GM21576 (cell line): Measurements from ENCODE around the gene FHIP1A.
"Not testable (repeated sequence)": the region's sequence is repeated elsewhere in the genome, so short reads cannot be mapped to it uniquely, and the experiment has no call there.

Source experiments
- ATAC-seq: cut with Tn5 transposase; IDR thresholded peaks from one replicate; pipeline ENCODE4 v1.9.1; 2021; ENCODE audit warnings: mild to moderate bottlenecking, moderate library complexity; ENCODE audit not compliant: unreplicated experiment

FHIP1A gene

DNA sequence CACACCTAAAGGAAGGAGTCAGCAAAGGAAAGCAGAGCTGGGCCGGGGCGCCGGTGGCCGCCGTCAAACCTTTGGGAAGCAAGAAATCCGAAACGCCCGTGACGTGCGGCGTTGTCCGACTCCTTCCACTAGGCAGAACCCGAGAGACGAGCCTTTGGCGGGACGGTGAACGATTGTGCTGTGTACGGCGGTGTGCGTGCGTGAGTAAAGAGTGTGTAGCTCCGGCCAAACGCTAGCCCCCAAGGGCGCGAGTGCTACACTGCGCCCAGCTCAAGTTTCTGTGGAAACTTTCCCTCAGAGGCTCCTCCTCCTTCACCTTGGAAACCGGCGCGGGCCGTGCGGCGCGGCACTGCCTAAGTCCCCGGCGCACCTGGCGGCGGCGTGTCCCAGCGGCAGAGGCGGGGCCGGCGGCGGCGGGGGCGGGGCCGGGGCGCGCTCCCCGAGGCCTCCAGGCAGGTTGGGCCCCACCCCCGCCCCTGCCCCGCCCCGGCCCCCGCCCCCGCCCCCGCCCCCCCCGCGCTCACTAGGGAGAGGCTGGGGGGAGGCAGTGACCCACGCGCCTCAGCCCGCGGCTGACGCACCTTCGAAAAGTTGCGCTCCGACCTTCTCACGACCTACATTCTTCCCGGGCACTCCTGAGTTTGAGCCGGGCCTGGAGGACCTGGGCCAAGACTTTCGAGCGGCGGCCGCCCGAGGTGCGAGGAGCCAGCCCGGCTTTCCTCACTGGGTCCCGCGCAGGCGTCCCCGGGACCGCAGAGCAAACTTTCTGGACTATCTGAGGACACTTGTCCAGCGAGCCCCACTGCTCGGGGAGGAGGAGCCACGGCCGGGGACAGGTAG is at the start of gene FHIP1A:
TSS of gene FHIP1A (plus strand) at position 547 of the 840 bp plus-strand sequence. CDS start 157,084 bp downstream, outside the sequence.
- ATAC-seq, result peak; percentile 87

DNA sequence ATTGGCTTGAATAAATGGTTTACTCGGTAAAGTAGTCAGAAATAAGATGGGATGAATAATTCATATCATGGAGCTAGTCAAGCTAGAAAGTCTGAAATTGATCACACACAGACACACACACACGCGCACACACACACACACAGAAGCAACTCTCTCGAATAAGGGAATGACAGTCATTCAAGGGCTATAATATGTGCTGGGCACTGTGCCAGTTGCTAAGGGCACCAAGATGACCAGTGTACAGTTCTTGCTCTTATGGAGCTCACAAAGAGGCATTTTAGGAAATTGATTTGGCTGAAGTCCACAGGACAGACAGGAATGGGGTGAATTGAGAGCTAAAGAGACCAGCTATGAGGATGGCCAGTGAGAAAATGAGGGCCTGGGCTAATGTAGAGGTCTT is 49.4 kb upstream of the FHIP1A start:
- ATAC-seq, result no peak

DNA sequence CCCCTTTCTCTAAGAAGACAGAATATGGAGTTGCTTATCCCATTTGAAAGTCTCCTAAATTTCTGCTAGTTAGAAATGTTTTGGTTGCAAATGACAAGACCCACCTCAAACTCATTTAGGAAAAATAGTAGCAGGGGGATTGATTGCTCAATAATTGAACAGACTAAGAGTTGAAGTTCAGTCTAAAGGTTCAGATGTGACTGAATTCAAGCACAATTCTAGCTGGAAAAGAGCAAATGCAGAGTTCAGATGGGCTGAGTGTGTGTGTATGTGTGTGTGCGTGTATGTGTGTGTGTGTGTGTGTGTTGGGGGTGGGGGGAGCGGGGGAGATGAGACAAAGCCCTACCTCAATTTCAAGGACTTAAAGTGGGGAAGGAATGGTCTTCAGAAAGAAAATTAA is 47.9 kb upstream of the FHIP1A start:
- ATAC-seq, result no peak

DNA sequence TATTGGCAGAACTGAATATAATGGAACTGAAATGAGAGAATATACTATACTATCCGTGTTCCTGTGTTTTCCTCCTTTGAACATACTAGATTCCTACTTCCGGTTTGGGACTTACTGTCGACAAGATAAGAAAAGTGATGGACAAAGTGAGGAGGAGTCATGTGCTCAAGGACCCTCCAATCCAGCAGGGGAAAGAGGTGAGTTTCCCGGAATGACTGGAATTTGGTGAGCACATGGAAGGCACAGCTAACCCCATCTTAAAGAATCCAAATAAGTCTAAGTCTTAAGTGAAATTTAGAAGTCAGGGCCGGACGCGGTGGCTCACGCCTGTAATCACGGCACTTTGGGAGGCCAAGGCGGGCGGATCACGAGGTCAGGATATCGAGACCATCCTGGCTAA is 47.0 kb upstream of the FHIP1A start:
- ATAC-seq, result no peak

DNA sequence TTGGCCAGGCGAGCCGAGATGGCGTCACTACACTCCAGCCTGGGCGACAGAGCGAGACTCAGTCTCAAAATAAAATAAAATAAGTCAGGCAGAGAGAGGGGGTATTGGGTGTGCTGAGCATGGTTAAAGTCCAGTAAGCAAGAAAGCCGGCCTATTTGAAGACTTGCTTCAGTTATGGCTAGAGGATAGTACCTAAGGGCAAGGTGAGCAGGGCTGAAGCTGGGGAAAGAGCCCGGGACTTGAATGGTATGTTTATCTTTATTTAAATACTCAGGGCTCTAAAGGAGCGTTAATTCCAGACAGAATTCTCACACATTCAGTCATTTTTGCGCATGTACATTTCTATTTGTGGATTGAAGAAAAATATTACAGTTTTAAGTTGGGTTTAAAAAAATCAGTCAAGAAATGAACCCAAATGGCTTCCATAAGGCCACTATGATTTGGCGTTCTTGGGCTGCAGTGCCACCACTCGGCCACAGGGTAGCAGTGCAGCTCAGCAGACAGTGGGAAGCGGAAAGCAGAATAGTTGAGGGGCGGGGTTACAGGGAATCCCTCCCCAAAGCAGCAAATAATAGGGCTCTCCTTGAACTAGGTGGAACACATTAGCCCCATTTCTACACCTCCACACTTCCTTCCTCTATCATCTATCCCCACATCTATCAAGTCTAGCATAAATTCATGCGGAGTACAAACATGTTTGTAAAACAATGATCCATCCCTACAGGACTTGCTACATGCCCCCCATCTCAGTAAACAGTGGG is 46.4 kb upstream of the FHIP1A start:
- ATAC-seq, result peak; percentile 99

DNA sequence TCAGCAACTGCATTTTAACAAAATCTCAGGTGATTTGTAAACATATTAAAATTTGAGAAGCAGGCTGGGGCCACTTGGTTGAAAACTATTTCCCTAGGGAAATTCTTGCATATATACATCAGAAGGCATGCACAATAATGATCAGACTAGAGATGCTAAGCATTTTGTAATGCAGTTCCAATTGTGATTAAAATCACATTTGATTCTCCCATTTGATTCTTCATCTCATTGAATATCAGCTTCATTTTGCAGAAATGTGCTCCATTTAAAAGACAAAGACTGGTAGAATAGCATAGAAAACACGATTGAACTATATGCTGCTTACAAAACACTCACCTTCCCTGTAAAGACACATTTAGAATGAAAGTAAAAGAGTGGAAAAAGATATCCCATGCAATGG is 32.4 kb upstream of the FHIP1A start:
- no peak for ATAC-seq

DNA sequence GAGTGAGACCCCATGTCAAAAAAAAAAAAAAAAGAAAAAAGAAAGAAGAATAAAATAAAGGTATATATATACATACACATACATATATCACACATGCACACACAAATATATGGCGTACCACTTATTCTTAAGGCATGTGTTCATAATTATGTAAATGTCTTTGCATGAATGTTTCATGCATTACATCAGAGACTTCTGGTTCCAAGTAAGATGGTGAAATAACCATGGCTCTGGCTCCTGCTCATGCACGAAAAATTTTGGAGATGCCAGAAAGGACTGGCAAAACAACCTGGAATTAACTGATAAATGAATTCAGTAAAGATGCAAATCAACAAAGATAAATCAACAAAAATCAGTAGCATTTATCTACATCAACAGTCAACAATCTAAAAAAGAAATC is 19.7 kb upstream of the FHIP1A start:
- ATAC-seq, result no peak

DNA sequence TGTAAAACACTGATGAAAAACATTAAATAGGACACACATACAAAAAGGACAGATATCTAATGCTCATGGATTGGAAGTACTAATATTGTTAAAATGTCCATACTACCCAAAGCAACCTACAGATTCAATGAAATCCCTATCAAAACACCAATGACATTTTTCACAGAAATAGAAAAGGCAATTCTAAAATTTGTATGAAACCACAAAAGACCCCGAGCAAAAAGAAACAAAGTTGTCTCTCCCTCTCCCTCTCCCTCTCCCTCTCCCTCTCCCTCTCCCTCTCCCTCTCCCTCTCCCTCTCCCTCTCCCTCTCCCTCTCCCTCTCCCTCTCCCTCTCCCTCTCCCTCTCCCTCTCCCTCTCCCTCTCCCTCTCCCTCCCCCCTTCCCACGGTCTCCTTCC is 19.2 kb upstream of the FHIP1A start:
- not testable (repeated sequence) for ATAC-seq

DNA sequence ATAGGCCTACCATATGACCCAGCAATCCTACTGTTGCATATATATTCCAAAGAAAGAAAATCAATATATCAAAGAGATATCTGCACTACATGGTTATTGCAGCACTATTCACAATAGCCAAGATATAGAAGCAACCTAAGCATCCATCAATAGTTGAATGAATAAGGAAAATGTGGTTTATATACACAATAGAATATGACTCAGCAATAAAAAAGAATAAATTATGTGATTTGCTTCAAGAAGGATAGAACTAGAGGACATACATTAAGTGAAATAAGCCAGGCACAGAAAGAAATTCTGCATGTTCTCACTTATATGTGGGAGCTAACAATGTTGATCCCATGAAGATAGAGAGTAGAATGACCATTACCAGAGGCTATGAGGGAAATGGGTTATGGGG is 13.1 kb upstream of the FHIP1A start:
- no peak for ATAC-seq

DNA sequence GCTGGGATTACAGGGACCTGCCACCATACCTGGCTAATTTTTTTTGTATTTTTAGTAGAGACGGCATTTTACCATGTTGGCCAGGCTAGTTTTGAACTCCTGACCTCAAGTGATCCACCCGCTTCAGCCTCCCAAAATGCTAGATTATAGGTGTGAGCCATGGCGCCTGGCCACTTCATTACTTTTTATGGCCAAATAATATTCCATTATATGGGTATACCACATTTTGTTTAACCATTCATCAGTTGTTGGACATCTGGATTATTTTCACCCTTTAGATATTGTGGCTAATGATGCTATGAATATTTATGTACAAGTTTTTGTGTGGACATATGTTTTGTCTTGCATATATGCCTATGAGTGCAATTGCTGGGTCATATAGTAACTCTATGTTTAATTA is 8.6 kb upstream of the FHIP1A start:
- ATAC-seq, result no peak

DNA sequence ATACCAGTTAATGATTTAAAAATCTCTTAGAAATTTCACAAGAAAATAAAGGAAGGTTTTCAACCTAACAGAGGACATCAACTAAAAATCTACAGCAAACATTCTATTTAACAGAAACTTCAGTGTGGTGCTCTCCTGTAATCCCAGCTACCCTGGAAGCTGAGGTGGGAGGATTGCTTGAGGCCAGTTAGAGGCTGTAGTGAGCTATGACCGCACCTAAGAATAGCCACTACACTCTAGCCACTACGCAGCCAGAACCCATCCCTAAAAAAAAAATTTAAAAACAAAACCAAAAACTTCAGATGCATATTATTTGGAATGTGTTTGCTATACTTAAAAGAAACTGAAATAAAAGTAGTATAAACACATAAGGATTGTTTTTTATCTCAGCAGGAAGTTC is 7.2 kb upstream of the FHIP1A start:
- ATAC-seq, result no peak

DNA sequence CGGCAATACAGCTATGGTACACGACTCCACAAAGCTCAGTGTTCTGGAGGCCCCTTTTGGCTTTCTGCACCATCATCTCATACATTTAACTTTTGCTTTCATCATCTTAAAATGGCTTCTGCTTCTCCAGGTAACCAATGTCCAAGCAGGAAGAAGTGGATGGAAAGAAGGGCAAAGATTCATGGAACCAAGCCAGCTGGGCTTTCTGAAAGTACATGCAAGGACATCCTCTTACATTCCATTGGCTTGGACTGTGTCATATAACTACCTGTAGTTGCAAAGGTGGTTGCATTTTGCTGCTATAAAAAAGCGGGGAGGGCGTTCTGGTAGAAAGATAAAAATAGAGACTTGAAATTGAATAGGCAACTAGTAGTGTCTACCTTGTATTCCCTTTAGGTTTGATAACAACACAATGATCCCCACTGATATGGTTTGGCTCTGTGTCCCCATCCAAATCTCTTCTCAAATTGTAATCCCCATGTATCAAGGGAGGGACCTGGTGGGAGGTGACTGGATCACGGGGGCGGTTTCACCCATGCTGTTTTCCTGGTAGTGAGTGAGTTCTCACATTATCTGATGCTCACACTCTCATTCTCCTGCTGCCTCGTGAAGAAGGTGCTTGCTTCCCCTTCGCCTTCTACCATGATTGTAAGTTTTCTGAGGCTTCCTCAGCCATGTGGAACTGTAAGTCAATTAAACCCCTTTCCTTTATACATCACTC is 6.7 kb upstream of the FHIP1A start:
- no peak for ATAC-seq

DNA sequence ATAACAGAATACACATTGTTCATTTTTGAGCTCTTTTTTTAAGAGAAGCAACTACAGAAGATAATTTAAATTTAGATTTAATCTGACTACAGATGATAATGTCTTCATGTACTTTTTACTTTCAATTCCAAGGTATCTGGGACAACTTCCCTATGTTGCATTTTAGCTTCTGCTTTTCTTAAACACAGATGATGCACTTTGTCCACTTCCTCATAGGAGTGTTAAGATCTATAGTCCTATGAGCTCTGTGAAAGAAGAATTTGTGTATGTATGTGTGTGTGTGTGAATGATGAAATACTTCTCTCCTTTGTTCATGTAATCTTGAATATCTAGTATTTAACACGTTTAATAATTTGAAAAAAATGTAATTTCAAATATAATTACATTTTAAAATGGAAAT is 5.3 kb upstream of the FHIP1A start:
- no peak for ATAC-seq

DNA sequence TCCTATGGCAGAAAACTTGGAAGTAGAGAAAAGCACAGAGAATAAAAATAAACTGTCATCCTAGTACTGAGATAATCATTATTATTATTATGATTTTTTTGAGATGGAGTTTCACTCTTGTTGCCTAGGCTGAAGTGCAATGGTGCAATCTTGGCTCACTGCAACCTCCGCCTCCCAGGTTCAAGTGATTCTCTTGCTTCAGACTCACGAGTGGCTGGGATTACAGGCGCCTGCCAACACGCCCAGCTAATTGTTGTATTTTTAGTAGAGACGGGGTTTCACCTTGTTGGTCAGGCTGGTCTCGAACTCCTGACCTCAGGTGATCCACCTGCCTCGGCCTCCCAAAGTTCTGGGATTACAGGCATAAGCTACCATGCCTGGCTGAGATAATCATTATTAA is 4.2 kb upstream of the FHIP1A start:
- not testable (repeated sequence) for ATAC-seq

DNA sequence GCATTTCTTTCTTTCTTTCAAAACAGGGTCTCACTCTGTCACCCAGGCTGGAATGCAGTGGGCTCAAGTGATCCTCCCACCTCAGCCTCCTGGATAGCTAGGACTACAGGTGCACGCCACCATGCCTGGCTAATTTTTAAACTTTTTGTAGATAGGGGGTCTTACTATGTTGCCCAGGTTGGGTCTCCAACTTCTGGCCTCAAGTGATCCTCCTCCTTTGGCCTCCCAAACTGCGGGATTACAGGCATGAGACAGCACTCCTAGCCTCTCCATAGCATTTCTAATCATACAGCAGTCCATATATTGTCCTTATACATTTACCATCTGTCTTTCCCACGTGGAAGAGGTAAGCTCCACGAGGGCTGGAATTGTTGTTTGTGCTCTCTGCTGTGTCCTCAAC is 2.0 kb upstream of the FHIP1A start:
- no peak for ATAC-seq

DNA sequence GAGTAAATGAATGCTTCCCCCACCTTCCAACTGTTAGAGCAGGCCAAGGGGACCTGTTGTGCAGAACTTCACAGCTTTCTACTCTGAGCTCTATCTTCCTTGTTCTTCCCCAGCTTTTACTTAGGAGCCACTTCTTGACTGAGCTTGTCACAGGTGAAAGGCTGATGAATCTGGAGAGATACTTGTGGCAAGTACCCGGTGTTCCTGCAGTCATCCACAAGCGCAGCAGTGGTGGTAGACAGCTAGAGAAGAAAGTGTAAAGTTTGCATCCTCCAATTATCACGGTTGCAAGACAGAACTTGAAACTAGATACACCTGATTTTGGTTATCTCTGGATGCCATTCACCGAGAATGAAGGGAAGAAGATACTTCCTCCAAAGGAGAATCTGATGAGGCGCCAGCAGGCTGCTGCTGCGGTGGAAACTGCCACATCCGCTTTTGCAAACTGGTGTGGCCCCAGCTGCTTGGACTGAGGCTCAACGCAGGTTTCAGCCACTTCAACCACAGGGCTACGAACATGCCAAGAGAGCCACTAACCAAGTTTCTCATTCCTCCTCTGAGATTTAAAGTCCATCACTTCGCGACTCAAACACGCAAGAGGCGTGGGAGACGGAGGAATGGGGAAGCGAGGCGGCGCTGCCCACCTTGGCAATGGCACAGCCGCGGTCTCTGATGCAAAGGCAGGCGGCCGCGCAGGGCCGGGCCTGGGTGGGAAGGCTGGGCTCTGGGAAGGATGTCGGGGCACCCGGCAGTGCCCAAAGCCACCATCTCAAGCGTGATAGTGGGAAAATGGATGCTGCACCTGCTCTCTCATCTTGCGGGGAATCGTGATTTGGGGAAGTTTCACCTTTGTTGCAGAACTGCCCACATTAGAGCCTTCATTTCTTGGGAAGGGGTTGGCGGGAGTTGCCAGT is 1.3 kb upstream of the FHIP1A start:
- ATAC-seq, result peak; percentile 82

DNA sequence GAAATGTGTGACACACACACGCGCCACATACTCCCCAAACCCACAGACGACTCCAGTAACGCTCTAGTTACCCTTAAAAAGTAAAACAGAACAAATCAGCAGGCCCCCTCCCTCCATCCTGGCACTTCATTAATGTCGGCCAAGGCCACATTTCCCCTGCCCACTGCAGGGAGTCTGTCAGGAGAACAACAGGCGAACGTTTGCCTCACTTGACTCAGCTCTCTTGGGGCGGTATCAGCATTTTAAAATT is 671 bp upstream of the FHIP1A start:
- ATAC-seq, result peak; percentile 1

DNA sequence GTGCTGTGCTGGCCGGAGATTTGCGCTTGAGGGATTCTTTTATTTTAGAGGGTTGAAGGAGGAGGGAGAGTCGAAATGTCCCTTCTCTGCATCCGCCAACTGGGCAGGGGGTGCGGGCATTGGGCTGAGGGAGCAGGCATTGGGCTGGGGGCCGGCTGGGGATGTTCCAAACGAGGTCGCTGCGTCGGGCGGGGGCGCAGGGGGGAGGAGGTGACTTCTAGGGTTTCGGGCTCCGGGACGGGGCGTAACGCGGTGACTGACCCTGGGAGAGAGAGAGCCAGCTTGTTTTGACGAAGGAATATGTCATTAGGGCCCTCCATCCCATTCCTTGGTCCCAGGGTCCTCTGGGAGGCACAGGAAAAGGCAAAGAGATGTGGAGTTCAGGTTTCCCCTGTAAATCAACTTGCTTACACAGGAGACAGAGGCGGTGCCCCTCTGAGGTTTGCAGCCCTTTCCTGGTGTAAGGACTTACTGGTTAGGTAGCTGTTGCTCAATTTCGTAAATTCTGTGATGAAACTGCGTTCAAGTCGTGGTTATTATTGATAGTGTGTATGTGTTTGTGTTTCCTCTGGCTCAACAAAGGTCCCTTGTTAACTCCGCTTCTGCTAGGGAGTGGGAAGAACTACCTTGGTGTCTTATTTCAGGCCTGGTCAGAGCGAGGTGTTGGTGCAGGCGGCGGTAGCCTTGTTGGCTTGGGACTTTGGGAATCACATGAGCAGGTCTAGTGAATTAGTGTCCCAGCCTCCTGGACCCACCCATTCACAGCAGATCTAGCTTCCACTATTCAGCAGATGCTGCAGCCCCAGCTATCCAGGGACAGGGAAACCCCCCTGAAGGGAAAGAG is 716 bp downstream of the FHIP1A start:
- ATAC-seq, result no peak

DNA sequence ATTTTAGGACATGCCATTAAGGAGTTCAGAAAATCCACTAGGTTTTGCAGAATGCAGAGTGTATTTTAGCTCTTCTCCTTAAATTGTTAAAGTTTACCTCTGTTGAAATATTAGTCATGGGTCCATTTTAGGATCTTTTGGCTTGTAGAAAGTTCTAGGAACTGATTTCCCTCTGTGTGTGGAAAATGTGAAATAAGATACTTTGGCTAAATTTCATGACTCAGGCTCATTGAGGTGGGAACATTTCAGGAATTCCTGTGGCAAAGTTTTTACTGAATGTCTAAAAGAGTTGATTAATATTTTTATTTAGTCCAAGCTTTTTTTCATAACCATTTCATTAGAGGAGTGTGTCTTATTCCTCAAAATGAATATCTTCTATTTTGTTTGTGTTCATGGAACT is 7.0 kb downstream of the FHIP1A start:
- no peak for ATAC-seq

DNA sequence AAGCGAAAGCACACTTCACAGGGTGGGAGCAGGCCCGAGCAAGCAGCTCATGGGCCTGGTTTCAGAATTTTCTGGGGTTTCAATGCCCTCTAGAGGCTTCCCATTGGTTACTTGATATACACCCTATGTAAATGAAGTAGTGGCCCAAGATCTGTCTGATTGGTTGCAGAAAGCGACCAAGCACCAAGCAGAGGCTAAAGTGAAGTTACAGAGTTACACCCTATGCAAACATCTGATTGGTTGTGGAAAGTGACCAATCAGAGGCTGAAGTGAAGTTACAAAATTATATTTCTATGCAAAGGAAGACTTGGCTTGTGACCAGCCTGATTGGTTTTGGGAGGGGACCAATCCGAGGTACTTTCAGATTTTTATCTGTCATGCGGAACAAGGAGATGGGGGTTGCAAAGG is 8.2 kb downstream of the FHIP1A start:
- ATAC-seq, result no peak
